ENCODE measurements around the gene KRTCAP2. TPM values are rescaled to one million over a fixed set of nuclear protein-coding genes. Genes with fewer than 3 reads are reported as not detected.
A peak's percentile ranks its signal among the peaks of the same experiment; 100 is the strongest.

Gene KRTCAP2
- total RNA-seq, 1 donor from 2014 or later: 170 TPM

- DNase-seq (ENCODE audit: low read depth): no peak
- no peak overlapping the region for H3K4me3 ChIP-seq (ENCODE audit: low read depth, low read length)
- TF ChIP-seq, protein P1, sequence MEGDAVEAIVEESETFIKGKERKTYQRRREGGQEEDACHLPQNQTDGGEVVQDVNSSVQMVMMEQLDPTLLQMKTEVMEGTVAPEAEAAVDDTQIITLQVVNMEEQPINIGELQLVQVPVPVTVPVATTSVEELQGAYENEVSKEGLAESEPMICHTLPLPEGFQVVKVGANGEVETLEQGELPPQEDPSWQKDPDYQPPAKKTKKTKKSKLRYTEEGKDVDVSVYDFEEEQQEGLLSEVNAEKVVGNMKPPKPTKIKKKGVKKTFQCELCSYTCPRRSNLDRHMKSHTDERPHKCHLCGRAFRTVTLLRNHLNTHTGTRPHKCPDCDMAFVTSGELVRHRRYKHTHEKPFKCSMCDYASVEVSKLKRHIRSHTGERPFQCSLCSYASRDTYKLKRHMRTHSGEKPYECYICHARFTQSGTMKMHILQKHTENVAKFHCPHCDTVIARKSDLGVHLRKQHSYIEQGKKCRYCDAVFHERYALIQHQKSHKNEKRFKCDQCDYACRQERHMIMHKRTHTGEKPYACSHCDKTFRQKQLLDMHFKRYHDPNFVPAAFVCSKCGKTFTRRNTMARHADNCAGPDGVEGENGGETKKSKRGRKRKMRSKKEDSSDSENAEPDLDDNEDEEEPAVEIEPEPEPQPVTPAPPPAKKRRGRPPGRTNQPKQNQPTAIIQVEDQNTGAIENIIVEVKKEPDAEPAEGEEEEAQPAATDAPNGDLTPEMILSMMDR (conservative IDR thresholded peaks at IDR 0.05; ENCODE audit: low read depth, low read length): no peak
These were observed 41.2 kb downstream of the KRTCAP2 start for GRCh38 chr1:155131856-155132255.

DNA sequence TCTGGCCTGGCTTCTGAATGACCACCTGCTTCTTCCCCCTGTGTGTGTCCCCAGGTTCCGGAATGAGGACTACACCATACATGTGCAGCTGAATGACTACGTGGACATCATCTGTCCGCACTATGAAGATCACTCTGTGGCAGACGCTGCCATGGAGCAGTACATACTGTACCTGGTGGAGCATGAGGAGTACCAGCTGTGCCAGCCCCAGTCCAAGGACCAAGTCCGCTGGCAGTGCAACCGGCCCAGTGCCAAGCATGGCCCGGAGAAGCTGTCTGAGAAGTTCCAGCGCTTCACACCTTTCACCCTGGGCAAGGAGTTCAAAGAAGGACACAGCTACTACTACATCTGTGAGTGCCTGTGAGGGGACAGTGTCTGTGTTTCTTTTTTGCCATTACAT lies 41.8 kb downstream of the KRTCAP2 start:
- no peak for DNase-seq (ENCODE audit: low read depth)
- TF ChIP-seq, protein P1 (conservative IDR thresholded peaks at IDR 0.05; ENCODE audit: low read depth, low read length): no peak
- peak overlapping the region; percentile 87 for H3K4me3 ChIP-seq (ENCODE audit: low read depth, low read length)

GRCh38 chr1:155130272-155131006 lies 42.7 kb downstream of the KRTCAP2 start:
- no peak for DNase-seq (ENCODE audit: low read depth)
- H3K4me3 ChIP-seq (ENCODE audit: low read depth, low read length): peak overlapping the region; percentile 87
- TF ChIP-seq, protein P1 (conservative IDR thresholded peaks at IDR 0.05; ENCODE audit: low read depth, low read length): no peak

GRCh38 chr1:155128755-155129473 lies 44.2 kb downstream of the KRTCAP2 start:
- peak overlapping the region; percentile 87 for H3K4me3 ChIP-seq (ENCODE audit: low read depth, low read length)
- TF ChIP-seq, protein P1 (conservative IDR thresholded peaks at IDR 0.05; ENCODE audit: low read depth, low read length): no peak
- no peak for DNase-seq (ENCODE audit: low read depth)

- H3K4me3 ChIP-seq (ENCODE audit: low read depth, low read length): peak overlapping the region; percentile 87
- TF ChIP-seq, protein P1 (conservative IDR thresholded peaks at IDR 0.05; ENCODE audit: low read depth, low read length): no peak
- no peak for DNase-seq (ENCODE audit: low read depth)
These were observed 44.9 kb downstream of the KRTCAP2 start for GRCh38 chr1:155127967-155128754.

GRCh38 chr1:155127105-155127966 lies 45.8 kb downstream of the KRTCAP2 start, which contains the start of gene EFNA1:
TSS of gene EFNA1 (plus strand) at chr1:155127876. CDS start at chr1:155127978, 102 bp downstream.
- peak within 1 kb of the TSS; percentile 87 for H3K4me3 ChIP-seq (ENCODE audit: low read depth, low read length)
- TF ChIP-seq, protein P1 (conservative IDR thresholded peaks at IDR 0.05; ENCODE audit: low read depth, low read length): no peak
- peak; percentile 85 for DNase-seq (ENCODE audit: low read depth)
